Central memory CD4-positive, alpha-beta T cell (primary cell): ENCODE measurements around the gene SET.
"Not testable (repeated sequence)": the region's sequence is repeated elsewhere in the genome, so short reads cannot be mapped to it uniquely, and the experiment has no call there.

ENCODE experiments used
- DNase-seq: peaks from one replicate; pipeline ENCODE4 v3.0.0; 2022

Gene SET

DNA sequence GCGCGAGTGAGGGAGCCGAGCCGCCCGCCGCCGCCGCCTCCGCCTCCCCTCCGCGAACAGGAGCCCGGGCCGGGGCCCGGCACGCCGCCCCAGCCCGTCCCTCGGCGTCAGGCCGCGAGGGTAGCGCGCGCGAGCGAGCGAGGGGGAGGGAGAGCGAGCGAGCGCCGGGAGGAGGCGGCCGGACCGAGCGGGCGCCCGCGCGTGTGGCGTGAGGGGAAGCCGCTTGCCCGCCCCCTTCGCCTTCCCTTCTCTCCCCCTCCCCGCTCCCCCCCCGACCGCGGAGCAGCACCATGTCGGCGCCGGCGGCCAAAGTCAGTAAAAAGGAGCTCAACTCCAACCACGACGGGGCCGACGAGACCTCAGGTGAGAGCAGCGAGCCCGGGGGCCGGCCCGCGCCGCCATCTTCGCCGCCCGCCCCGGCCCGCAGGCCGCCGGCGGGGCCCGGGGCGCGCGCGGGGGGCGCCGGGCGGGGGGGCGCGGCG is 312 bp downstream of the SET start:
- DNase-seq: no peak

DNA sequence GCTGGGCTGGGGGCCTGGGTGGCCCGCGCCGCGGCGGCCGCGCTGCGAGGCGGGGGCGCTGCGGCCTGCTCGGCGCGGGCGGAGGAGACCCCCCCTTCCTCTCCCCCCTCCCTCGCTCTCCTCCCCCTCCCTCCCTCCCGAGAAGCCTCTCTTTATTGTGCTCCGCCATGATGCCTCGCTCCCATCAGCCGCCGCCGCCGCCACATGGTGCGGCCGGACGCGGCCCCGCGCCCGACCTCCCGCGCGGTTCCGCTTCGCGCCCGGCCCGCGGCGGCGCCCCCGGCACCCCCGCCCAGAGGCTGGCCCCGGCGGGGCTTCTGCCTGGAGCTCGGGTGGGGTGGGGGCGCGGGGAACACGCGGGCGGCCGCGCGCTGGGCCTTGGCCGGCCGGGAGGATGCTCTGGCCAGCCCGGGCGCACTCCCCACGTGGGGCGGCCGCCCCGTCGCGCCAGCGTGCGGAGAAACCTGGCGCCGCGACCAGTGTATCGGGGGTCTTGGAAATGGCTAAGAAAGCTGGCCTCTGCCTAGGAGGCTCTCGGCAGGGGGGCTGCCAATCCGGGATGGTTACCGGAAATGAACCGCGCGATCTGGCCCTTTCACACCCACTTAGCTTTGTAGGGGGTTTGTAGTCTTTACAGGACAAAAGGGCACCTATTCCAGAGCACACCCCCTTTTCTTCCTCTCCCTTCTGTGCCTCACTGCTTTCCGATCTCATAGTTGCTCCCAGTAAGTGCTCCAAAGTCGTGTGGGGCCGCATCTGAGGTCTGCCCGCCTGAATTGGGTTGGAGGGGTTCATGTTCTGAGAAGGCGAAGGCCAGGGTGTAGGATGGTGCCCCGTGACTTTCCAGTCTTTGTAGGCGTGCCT is 1.0 kb downstream of the SET start:
- peak; percentile 49 for DNase-seq

DNA sequence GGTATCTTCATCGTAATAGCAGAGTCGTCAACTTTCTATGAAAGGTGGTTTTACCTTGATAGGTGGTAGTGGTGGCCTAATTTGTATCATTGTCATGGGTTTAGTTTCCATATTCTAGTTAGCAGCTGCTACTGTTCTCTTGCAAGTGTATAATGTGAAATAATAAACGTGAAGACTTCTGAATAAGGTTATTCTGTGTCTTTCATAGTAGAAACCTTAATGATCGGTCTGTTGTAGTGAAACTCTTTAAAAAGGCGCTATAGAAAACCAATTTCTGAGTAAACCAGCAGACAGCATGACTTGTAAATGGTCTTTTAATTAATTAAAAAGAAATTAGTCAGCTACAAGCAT is 1.6 kb downstream of the SET start:
- DNase-seq: peak; percentile 38

DNA sequence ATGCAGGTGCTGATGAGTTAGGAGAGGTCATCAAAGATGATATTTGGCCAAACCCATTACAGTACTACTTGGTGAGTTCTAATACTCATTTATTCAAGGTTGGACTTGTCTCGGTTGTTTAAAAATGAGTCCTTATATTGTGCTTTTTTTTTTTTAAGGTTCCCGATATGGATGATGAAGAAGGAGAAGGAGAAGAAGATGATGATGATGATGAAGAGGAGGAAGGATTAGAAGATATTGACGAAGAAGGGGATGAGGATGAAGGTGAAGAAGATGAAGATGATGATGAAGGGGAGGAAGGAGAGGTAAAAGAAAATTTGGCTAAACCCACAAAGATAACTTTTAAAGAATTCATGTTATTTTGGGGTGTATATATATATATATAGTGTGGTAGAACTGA is 4.7 kb downstream of the SET start:
- DNase-seq: not testable (repeated sequence)

DNA sequence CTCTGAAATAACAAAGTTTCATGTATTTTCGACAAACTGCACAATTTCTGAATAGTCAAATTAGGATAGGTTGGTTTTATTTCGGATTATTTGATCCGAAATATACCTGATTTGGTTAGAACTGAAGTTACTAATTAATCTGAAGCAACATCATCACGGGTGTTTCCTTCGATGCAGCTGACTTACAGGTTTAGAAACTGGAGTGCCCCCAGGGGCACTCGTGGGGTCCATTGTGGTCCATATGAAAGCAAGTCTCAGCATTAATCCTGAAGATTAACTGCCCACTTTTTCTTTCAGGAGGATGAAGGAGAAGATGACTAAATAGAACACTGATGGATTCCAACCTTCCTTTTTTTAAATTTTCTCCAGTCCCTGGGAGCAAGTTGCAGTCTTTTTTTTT is 5.3 kb downstream of the SET start:
- DNase-seq: no peak

DNA sequence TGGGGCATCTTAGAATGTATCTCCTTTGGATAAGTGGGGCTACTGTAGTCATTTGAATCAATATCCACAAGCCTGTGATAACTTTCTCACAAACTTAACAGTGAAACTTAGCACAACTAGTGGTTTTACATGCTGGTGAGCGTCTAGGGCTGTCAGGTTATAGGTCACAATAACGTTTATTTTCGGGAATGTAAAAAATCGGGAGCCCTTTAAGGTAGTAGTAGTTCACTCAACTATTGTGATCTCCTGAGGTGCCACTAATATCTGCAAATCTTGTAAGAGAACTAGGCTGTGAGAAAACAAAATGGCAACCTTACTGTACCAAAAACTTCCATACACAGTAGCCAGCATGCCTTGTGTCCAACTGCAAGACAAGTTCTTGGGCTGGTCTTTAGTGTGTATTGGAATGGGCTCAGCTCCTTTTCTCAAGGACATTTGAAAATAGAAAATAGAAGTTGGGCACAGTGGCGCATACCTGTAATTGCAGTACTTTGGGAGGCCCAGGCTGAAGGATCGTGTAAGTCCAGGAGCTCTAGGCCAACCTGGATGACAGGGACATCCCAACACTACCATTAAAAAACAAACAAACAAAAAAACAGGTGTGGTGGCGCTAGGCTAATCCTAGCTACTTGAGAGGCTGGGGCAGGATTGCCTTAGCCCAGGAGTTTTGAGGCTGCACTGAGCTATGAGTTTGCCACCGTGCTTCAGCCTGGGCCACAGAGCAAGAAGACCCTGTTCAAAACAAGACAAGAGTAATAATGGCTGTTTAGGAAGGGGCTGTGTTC is 8.1 kb downstream of the SET start:
- no peak for DNase-seq

DNA sequence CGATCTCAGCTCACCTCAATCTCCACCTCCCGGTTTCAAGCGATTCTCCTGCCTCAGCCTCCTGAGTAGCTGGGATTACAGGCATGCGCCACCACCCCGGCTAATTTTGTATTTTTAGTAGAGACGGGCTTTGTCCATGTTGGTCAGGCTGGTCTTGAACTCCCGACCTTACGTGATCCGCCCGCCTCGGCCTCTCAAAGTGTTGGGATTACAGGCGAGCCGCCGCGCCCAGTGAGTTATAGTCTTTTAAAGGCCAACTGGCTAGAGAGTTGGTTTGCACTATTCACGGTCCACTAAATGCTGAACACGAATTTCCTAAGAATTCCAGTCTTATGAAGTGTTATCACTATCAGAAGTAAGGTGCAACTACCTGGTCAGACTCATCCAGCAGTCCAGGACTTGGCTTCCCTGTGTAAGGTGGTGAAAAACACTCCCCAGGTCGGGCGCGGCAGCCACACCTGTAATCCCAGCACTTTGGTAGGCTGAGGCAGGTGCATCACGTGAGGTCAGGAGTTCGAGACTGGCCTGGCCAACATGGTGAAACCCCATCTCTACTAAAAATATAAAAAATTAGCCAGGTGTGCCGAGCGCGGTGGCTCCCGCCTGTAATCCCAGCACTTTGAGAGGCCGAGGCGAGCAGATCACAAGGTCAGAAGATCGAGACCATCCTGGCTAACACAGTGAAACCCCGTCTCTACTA is 10.2 kb downstream of the SET start:
- not testable (repeated sequence) for DNase-seq

DNA sequence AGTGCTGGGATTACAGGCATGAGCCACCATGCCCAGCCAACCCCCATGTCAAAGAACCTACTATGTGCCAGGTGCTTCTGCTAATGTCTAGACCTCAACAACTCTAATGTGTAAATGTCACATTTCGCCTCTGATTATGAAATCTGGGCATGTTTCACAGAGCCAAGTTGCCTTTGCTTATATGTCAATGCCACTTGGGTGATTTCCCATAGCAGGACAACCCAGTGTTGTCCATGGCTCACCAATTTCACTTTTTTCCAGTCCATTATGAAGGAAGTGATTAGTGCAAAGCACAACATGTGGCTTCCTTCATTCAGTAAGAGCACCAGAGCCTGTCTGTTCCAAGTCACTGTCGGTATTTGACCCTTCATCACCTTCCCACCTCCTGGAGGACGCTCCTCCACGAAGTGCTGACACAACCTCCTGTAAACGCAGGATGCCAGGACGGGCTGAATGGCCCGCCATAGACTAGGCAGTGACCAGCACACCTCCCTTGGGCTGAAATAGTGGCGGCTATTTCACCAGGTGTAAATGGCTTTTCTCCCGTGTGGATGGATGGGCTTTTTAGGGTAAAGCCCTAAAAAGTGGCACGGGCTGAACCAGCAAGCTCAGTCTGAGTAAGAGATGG is 12.3 kb downstream of the SET start:
- DNase-seq: no peak

DNA sequence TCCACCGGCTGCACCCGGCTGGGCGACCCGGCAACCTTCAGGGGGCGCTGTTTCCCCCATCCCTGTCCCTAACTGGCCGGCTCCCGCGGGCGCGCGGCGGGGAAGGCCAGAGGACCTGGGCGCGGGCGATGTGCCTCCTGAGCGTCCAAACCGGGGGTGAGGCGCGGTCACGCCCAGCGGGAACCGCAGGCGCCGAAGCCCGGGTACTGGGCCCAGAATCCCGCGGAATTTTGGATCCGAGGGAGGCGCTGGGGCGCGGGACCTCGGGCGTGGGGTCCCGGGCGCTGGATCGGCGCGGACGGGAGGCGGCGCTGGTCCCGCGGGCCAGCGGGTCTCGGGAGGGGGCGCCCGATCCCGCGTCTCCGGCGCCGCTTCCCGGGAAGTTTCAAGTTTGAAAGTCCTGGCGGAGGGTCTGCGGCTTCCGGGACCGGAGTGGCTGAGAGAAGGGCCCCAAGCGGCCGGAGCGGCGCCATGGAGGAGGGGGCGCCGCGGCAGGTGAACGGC is 13.5 kb downstream of the SET start, which contains the start of gene PKN3:
PKN3 (plus strand) TSS at position 59 of the 504 bp plus-strand sequence; CDS start at position 472, 413 bp downstream.
- DNase-seq: peak; percentile 77

DNA sequence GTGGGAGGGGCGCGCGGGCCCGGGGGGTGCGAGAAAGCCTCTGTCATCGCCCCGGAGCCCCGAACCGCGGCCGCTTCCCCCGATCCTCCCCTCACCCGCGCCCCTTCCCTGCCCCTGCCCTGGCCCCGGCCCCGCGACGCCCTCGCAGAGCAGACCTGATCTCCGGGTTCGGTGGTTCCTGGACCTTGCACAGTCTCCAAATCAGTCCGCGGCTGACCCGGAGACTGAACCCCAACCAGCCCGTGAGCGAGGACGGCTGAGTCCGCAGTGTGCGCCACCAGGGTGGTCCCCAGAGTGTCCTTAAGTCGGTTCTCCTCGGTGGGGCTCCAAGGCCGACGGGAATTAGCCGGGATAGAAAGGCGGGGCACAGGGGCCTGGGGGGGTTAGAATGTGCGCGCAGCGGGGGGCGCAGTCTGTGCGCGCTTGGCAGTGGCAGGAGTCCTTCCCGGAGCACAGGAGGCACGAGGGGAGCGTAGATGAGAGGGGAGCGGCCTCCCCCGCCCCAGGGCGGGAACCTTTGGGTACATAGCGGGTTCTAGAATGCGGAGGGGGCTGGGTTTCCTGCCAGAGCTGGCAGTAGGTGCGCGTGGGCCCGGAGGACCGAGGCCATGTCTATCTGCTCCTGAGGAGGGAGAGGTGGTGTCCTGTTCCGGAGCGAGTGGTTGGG is 14.1 kb downstream of the SET start:
- no peak for DNase-seq

DNA sequence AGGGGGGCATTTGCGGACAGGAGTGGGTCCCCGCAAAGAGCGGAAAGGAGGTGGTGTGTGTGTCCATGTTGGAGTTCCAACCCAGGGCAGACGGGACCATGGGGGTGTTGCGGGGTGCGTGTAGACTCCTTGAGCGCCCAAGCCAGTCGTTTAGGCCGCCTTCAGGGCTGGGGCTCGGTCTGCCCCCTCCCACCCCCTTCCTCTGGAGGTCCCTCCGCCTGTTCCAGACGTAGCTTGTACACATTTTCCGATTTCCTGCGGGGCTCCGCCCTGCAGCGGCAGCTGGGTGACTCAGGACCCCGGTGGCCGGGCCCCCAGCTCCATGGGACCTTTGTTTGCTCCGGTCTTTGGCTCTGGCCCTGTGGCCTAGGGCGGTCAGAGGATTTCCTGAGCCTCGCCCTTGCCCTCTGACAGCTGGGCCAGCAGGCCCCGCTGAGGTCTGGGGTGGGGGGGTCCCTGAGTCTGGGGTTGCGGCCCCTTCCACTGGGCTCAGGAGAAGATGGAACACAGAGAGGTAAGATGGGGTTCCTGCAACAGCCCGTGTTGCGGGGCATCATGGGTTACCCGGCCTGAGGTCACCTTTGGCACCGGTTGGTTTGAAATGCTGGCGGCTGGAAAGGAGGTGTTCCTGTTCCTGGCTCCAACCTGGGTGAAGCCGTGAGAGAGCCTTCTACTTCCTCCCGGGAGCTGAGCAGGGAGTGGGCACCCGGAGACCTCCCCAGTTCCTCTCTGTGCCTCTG is 14.8 kb downstream of the SET start:
- no peak for DNase-seq

DNA sequence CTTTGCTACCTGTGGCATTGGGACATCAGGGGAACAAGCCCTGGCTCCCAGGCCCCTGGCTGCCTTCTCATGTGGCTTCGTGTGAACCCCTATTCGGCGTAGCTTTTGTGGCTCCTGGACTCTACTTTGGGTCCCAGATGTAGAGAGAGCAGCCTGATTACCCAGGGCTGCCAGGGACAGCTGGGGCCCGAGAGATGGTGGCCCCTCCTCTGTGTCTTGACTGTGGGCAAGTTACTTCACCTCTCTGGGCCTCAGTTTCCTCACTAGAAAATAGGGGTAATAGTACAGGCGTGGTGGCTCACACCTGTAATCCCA is 15.3 kb downstream of the SET start:
- DNase-seq: no peak

DNA sequence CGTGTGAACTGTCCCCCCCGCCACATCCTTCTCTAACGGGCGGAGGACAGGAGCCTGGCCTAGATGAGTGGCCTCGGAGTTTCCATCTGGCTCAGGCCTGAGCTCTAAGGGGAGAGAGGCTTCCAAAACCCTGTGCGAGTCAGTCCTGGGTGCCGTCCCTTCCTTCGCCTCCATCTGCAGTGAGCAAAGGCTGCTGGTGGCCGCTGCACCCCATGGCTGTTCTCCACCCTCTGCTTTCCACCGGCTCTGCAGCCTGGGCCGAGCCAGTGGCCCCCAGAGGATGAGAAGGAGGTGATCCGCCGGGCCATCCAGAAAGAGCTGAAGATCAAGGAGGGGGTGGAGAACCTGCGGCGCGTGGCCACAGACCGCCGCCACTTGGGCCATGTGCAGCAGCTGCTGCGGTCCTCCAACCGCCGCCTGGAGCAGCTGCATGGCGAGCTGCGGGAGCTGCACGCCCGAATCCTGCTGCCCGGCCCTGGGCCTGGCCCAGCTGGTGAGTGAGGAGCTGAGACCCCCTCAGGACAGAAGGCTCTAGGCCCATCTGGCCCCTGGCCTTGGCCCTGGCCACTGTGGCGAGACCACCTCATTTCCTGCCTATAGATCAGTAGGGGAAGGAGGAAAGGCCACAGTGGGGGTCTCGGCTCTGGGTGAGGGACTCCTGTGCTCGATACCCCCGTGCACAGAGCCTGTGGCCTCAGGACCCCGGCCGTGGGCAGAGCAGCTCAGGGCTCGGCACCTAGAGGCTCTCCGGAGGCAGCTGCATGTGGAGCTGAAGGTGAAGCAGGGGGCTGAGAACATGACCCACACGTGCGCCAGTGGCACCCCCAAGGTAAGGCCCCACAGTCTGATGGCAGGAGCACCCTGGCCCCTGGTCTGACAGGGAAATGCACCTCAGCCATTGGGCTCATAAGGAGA is 16.3 kb downstream of the SET start:
- DNase-seq: no peak

DNA sequence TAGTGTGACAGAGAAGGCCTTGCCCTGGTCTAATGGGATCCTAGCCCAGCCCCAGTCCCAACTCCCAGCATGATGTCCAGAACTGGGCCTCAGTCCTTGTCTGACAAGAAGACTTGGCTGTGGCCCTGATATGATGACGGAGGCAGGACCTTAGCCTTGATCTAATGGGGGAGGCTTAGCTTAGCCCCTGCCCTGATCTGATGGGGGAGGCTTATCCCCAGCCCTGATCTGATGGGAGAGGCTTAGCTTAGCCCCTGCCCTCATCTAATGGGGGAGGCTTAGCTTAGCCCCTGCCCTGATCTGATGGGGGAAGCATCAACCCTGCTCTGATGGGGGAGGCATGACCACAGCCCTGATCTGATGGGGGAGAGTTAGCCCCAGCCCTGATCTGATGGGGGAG is 17.0 kb downstream of the SET start:
- no peak for DNase-seq

DNA sequence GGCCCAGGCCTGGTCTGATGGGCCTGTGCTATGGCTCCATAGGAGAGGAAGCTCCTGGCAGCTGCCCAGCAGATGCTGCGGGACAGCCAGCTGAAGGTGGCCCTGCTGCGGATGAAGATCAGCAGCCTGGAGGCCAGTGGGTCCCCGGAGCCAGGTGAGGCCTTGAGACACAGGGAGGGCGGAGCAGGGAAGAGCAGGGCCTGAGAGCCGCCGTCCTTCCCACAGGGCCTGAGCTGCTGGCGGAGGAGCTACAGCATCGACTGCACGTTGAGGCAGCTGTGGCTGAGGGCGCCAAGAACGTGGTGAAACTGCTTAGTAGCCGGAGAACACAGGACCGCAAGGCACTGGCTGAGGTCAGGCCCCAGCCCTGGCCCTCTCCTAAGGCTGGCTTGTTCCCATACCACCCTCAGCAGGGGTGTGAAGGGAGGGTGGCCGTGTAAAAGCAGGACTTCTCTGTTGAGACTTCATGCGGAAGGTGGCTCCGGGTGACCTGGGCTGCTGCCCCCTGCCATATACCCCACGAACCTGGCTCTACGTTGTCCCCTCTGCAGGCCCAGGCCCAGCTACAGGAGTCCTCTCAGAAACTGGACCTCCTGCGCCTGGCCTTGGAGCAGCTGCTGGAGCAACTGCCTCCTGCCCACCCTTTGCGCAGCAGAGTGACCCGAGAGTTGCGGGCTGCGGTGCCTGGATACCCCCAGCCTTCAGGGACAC is 17.8 kb downstream of the SET start:
- DNase-seq: no peak

DNA sequence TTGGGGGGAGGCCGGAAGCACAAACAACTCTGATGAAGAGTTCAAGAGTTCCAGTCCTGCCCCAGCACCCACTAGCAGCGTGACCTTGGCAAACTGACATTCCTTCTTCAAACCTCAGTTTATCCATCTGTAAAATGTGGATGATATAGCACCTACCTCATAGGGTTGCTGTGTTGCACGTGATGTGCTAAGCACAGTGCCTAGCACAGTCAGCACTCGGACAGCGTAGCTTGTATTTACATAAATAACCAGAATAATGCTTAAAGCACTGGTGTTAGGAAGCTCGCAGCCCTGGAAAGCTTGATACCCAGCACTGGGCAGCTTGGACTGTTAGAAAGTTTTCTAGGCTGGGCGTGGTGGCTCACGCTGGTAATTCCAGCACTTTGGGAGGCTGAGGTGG is 18.4 kb downstream of the SET start:
- DNase-seq: no peak

DNA sequence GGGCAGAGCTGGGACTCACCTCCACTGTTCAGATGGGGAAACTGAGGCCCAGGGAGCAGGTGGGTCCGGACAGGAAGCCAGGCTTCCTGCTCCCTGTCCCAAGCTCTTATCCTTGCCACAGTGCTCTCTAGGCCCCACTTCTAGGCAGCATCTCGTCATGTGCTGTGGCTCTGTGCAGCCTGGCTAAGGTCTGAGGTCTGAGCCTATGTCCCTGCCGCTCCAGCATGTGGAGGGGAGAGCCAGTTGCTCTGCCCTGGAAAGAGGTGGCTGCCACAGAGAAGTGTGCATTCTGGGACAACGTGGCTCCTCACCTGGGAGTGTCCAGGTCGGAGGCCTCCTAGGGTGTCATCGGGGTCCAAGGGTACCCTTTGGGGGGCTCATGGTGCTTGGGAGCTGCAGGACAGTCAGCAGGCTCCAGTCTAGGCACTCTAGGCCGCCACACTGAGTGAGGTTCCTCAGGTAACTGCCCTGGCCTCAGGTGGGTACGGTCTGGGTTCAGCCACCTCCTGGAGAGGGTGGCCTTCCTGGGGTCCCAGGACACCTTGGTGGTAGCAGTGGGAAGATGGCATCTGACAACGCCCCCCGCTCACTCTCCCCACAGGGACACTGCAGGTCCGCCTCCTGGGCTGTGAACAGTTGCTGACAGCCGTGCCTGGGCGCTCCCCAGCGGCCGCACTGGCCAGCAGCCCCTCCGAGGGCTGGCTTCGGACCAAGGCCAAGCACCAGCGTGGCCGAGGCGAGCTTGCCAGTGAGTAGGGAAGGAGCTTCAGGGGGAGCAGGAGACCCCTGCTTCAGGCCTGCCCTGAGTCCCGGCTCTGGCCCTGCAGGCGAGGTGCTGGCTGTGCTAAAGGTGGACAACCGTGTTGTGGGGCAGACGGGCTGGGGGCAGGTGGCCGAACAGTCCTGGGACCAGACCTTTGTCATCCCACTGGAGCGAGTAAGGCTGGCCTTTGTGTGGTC is 23.7 kb downstream of the SET start:
- no peak for DNase-seq

DNA sequence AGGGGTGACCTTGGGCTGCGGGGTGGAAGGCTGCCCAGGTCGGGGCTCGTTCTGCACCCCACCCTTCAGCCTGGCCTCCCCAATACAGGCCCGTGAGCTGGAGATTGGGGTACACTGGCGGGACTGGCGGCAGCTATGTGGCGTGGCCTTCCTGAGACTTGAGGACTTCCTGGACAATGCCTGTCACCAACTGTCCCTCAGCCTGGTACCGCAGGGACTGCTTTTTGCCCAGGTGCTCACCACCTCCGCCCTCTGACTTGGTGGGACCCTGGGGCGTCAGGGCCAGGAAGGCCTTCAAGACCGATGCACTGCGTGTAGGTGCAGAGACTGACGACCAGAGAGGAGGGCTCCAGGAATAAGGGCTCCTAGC is 24.4 kb downstream of the SET start:
- DNase-seq: no peak
